K562 (cell line): ENCODE results near the gene BCKDK. TPM values are rescaled to one million over a fixed set of nuclear protein-coding genes. Genes with fewer than 3 reads are reported as not detected.
A peak's percentile ranks its signal among the peaks of the same experiment; 100 is the strongest.

Experiments
- ATAC-seq: fragments of 200-7000 bp; cut with Tn5 transposase; 3 replicates; pipeline ENCODE4 v1.9.1; 2020; ENCODE audit warnings: moderate library complexity
- BruUV-seq: library from RNA; stranded (reverse); fragments of 400-500 nt; replicated peaks from 2 replicates; lab custom pipeline; 2021; lab: Mats Ljungman, UMichigan
- CTCF ChIA-PET: fragments of 300-600 bp; formaldehyde crosslinking; extraction: SDS; loops from one replicate; lab custom pipeline; 2021; ENCODE audit warnings: low intra/inter-chr PET ratio; lab: Yijun Ruan, JAX
- POLR2A ChIA-PET: fragments of 300-600, 350-650 bp; sonication (Branson Sonifier 250); formaldehyde crosslinking; extraction: SDS; loops from one replicate; lab custom pipeline; 2021; ENCODE audit warnings: antibody characterized with exemption, inconsistent platforms; lab: Yijun Ruan, JAX
- DNase-seq, 4 experiments: peaks; one replicate each; pipeline versions ENCODE4 v3.0.0 to v3.0.0-alpha.2; 2011 to 2018; ENCODE audit warnings: low spot score in 3 of 4, mixed read lengths in 3 of 4; ENCODE audit errors: extremely low read depth in 1 of 4
- FAIRE-seq: peaks from 2 replicates; lab custom pipeline; 2011; peaks lifted over from hg19 to GRCh38; lab: Jason Lieb, UNC
- H2AFZ ChIP-seq: 2 replicates; pipeline ENCODE4 v1.6.0; 2011; ENCODE audit warnings: low read depth, low read length, control low read depth, inconsistent platforms
- H3K27ac ChIP-seq: fragments of 200-600 bp; 3 replicates; pipeline ENCODE4 v1.8.0; 2011; ENCODE audit warnings: low read depth, mild to moderate bottlenecking, control low read depth, inconsistent platforms, low read length, moderate library complexity, mixed read lengths; ENCODE audit errors: extremely low read depth
- H3K27me3 ChIP-seq, 2 experiments: fragments of 300-600 bp in 1 of 2; 2 replicates in 1 of 2; 3 replicates in 1 of 2; pipeline versions ENCODE4 v1.6.0 to v1.8.0; 2011; ENCODE audit warnings: inconsistent platforms in 2 of 2, low read length in 2 of 2, mild to moderate bottlenecking in 1 of 2, mixed read lengths in 1 of 2, moderate library complexity in 1 of 2; ENCODE audit not compliant: control insufficient read depth in 2 of 2, insufficient read depth in 2 of 2
- H3K36me3 ChIP-seq: fragments of 300-600 bp; 3 replicates; pipeline ENCODE4 v1.8.0; 2011; ENCODE audit warnings: mild to moderate bottlenecking, low read length, inconsistent platforms; ENCODE audit not compliant: control insufficient read depth, insufficient read depth
- H3K4me1 ChIP-seq, 2 experiments: fragments of 200-600 bp in 1 of 2; replicated peaks in 1 of 2; 2 replicates in 1 of 2; 3 replicates in 1 of 2; pipeline versions ENCODE4 v1.5.1 to v1.8.0; 2011; ENCODE audit warnings: inconsistent platforms in 2 of 2, low read length in 2 of 2, mild to moderate bottlenecking in 1 of 2, mixed read lengths in 1 of 2, moderate library complexity in 1 of 2; ENCODE audit not compliant: control insufficient read depth in 2 of 2, insufficient read depth in 2 of 2
- H3K4me2 ChIP-seq: 2 replicates; pipeline ENCODE4 v1.6.1; 2011; ENCODE audit warnings: low read length, control low read depth, inconsistent platforms, mixed read lengths; ENCODE audit not compliant: insufficient read depth
- H3K4me3 ChIP-seq: fragments of 200-600 bp; sonication (generic), shearing (Covaris generic); 2 replicates; pipeline ENCODE4 v1.5.1; 2016; ENCODE audit warnings: control low read depth, inconsistent platforms
- H3K79me2 ChIP-seq: fragments of 200-600 bp; 3 replicates; pipeline ENCODE4 v1.8.0; 2011; ENCODE audit warnings: low read length, inconsistent platforms; ENCODE audit not compliant: control insufficient read depth, insufficient read depth
- H3K9ac ChIP-seq, 2 experiments: 2 replicates each; pipeline versions ENCODE4 v1.6.0 to v1.6.1; 2011; ENCODE audit warnings: low read depth in 2 of 2, low read length in 2 of 2, control low read depth in 1 of 2, inconsistent platforms in 1 of 2, mild to moderate bottlenecking in 1 of 2, mixed read lengths in 1 of 2; ENCODE audit not compliant: insufficient read depth in 1 of 2
- H3K9me1 ChIP-seq: one replicate; pipeline ENCODE4 v1.6.0; 2011; ENCODE audit warnings: inconsistent platforms, mild to moderate bottlenecking, low read length, moderate library complexity; ENCODE audit not compliant: control insufficient read depth, insufficient read depth
- H3K9me3 ChIP-seq: replicated peaks from 2 replicates; pipeline ENCODE4 v1.5.1; 2011; ENCODE audit warnings: low read depth, low read length, inconsistent platforms; ENCODE audit not compliant: control insufficient read depth, insufficient read depth
- H4K20me1 ChIP-seq: replicated peaks from 2 replicates; pipeline ENCODE4 v1.6.1; 2011; ENCODE audit warnings: low read length, inconsistent platforms, mixed read lengths; ENCODE audit not compliant: control insufficient read depth, insufficient read depth
- CHD1 ChIP-seq: fragments of 200-600 bp; sonication (generic); IDR thresholded peaks from one replicate; pipeline ENCODE4 v1.6.1; 2012; ENCODE audit warnings: mild to moderate bottlenecking, moderate library complexity, low read length, inconsistent platforms
- EGR1 ChIP-seq: fragments of 450-650 bp; conservative IDR thresholded peaks from 2 replicates; pipeline ENCODE4 v1.6.1; 2017; ENCODE audit warnings: mild to moderate bottlenecking
- EHMT2 ChIP-seq: fragments of 450-650 bp; IDR thresholded peaks from 2 replicates; pipeline ENCODE4 v1.6.1; 2018; ENCODE audit warnings: antibody characterized with exemption
- MCM2 ChIP-seq: fragments of 450-650 bp; IDR thresholded peaks from 2 replicates; pipeline ENCODE4 v1.6.1; 2017; ENCODE audit warnings: low read depth, mild to moderate bottlenecking
- RBBP5 ChIP-seq: fragments of 200-600 bp; sonication (generic); IDR thresholded peaks from 2 replicates; pipeline ENCODE4 v1.6.1; 2012; ENCODE audit warnings: borderline replicate concordance, mild to moderate bottlenecking, low read length, control low read depth, inconsistent platforms; ENCODE audit not compliant: insufficient read depth, poor library complexity, severe bottlenecking
- SAFB2 ChIP-seq: fragments of 200-400 bp; formaldehyde crosslinking; IDR thresholded peaks from 2 replicates; pipeline ENCODE4 v1.6.1; 2018; ENCODE audit warnings: borderline replicate concordance, low read length, low read depth, moderate library complexity; ENCODE audit not compliant: severe bottlenecking
- ZNF12 ChIP-seq: sonication (generic); formaldehyde crosslinking; IDR thresholded peaks from 2 replicates; pipeline ENCODE4 v1.4.0; 2020; ENCODE audit warnings: mild to moderate bottlenecking, missing genetic modification reagents
- ZNF263 ChIP-seq: sonication (generic); formaldehyde crosslinking; IDR thresholded peaks from 2 replicates; pipeline ENCODE4 v1.8.0; 2022; ENCODE audit warnings: mild to moderate bottlenecking, missing genetic modification reagents, borderline replicate concordance
- WGBS: fragments of 100-300 bp; shearing (Covaris generic); methylation state at CpG from one replicate; pipeline ENCODE4 v1.1.6; 2016; ENCODE audit warnings: low coverage, mixed read lengths; ENCODE audit not compliant: insufficient coverage; ENCODE audit errors: missing lambda C conversion rate; 5-methylcytosine and 5-hydroxymethylcytosine counted together
- in situ Hi-C: fragments of 300-500 bp; cut with MboI; formaldehyde crosslinking; loops from 4 replicates; pipeline ENCODE4 v1.15.0; 2018; ENCODE audit warnings: inconsistent platforms, mixed read lengths
- intact Hi-C: fragments of 100-400 bp; cut with micrococcal nuclease; formaldehyde crosslinking; loops from 2 replicates; pipeline ENCODE4 v1.14.2; 2022
- polyA plus RNA-seq, 8 experiments: library from polyadenylated mRNA; depleted of rRNA in 4 of 8; stranded (reverse) in 5 of 8; unstranded in 3 of 8; fragments of >200 nt; fragmentation: Nextera tagmentation in 2 of 8; fragmentation: Illumina TruSeq in 1 of 8; extraction: Ambion mirVana in 2 of 8; extraction: Trizol in 1 of 8; gene quantifications; 2 replicates each; pipeline versions ENCODE4 v1.2.1 to v1.2.3, GENCODE V29; 2011 to 2014; ENCODE audit warnings: inconsistent platforms in 1 of 8, missing spikeins in 1 of 8
- total RNA-seq, 7 experiments: library from RNA; depleted of rRNA in 6 of 7; stranded (reverse); fragments of >200 nt in 6 of 7; fragmentation: Illumina TruSeq in 2 of 7; extraction: Trizol in 2 of 7; gene quantifications; 2 replicates each; pipeline versions ENCODE4 v1.2.1 to v1.2.3, GENCODE V29; 2011 to 2021; ENCODE audit warnings: low replicate concordance in 1 of 7
- TF ChIP-seq, protein P1 (sequence below): fragments of 250-450 bp; sonication (Bioruptor Pico); IDR thresholded peaks from 2 replicates; pipeline ENCODE4 v1.9.0; 2021; ENCODE audit warnings: mild to moderate bottlenecking
- TF ChIP-seq, protein P2 (sequence below), 2 experiments: fragments of 450-650 bp; IDR thresholded peaks; 2 replicates each; pipeline ENCODE4 v1.6.1; 2018; ENCODE audit warnings: mild to moderate bottlenecking in 2 of 2, low read depth in 1 of 2; ENCODE audit not compliant: partially characterized antibody in 2 of 2
- TF ChIP-seq, protein P3 (sequence below): sonication (generic); formaldehyde crosslinking; IDR thresholded peaks from 2 replicates; pipeline ENCODE4 v1.8.0; 2023; ENCODE audit warnings: mild to moderate bottlenecking, missing genetic modification reagents
- TF ChIP-seq, protein P4 (sequence below): fragments of 250-450 bp; sonication (Bioruptor Pico); IDR thresholded peaks from 2 replicates; pipeline ENCODE4 v1.5.0; 2021

The BCKDK gene
- total and polyA plus RNA-seq, 9 of the 15 experiments (the other 6 are each of a cell fraction or from before 2014, with no cell fraction given) = 0.58 to 34.8 (median 13.1) TPM

DNA sequence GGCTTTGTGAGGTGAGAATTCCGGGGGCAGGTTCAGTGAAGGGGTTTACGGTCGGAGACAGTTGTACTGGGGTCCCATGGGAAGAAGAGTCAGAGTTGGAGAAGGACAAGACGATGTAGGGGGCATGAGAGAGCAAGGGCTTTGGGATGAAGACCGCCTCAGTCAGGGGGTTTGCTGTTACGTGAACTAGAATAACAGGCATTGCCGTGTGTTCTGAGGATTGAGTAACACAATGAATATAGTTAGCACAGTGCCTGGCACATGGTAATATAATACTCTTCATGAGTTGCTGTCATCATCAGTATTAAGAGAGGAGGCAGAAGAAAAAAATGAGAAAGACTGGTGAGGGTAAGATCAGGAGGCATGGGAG is 33.4 kb upstream of the BCKDK start:
- Histone ChIP-seq H3K4me3 (peak overlapping the region; percentile 79), H4K20me1 (no peaks in the 10 kb centered on the region; the same call in 1 of the 2 replicates), H3K36me3 (peaks cover 42% of the 10 kb centered on the region), H3K4me1 (peaks cover 11 to 38% of the 10 kb centered on the region in 2 experiments; a peak in 4 of 5 replicates), H3K9me1 (no peaks in the 10 kb centered on the region), H3K27ac (peak overlapping the region; percentile 84), H3K79me2 (peaks cover 64% of the 10 kb centered on the region), H3K9me3 (no peaks in the 10 kb centered on the region), H3K27me3 (no peaks in the 10 kb centered on the region), H3K9ac (peak overlapping the region; percentile 86 to 95), H2AFZ (peak overlapping the region; percentile 95), H3K4me2 (peak overlapping the region; percentile 97)
- TSS peak; percentile 75 for BruUV-seq
- ChIA-PET CTCF (interaction anchor here (0.6 kb wide), 1 partner anchor 172 kb away, joined by 4 read pairs; no protein-coding TSS in a partner anchor), POLR2A (interaction anchor here (0.8 to 3.3 kb wide), 9 partner anchors 11 to 121 kb away, joined by 3 to 32 read pairs (median 7); partner anchors contain the start of gene FUS)
- WGBS = 2% methylated on average over 7 of the region's 7 CpGs
- intact Hi-C loops (loop anchor here (2.0 to 5.0 kb wide), 2 partner anchors 68 to 82 kb away; no protein-coding TSS in a partner anchor), in situ Hi-C loops (no loop called here)
- no peak for FAIRE-seq
- ATAC-seq = no peak
- DNase-seq = no peak
- TF ChIP-seq RBBP5 (no peak), CHD1 (peak; percentile 24), SAFB2 (no peak), MCM2 (no peak), ZNF12 (CRISPR knock-in tag) (0 out of 2 replicates have a peak, but pooled peaks have one; percentile 3), EHMT2 (no peak), EGR1 (no peak), ZNF263 (CRISPR knock-in tag) (no peak)
- TF ChIP-seq, protein P1, sequence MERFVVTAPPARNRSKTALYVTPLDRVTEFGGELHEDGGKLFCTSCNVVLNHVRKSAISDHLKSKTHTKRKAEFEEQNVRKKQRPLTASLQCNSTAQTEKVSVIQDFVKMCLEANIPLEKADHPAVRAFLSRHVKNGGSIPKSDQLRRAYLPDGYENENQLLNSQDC (CRISPR knock-in tag) = no peak
- TF ChIP-seq, protein P2, sequence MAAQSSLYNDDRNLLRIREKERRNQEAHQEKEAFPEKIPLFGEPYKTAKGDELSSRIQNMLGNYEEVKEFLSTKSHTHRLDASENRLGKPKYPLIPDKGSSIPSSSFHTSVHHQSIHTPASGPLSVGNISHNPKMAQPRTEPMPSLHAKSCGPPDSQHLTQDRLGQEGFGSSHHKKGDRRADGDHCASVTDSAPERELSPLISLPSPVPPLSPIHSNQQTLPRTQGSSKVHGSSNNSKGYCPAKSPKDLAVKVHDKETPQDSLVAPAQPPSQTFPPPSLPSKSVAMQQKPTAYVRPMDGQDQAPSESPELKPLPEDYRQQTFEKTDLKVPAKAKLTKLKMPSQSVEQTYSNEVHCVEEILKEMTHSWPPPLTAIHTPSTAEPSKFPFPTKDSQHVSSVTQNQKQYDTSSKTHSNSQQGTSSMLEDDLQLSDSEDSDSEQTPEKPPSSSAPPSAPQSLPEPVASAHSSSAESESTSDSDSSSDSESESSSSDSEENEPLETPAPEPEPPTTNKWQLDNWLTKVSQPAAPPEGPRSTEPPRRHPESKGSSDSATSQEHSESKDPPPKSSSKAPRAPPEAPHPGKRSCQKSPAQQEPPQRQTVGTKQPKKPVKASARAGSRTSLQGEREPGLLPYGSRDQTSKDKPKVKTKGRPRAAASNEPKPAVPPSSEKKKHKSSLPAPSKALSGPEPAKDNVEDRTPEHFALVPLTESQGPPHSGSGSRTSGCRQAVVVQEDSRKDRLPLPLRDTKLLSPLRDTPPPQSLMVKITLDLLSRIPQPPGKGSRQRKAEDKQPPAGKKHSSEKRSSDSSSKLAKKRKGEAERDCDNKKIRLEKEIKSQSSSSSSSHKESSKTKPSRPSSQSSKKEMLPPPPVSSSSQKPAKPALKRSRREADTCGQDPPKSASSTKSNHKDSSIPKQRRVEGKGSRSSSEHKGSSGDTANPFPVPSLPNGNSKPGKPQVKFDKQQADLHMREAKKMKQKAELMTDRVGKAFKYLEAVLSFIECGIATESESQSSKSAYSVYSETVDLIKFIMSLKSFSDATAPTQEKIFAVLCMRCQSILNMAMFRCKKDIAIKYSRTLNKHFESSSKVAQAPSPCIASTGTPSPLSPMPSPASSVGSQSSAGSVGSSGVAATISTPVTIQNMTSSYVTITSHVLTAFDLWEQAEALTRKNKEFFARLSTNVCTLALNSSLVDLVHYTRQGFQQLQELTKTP (IDR thresholded peaks at IDR 0.05; ENCODE audit: low read depth in 1 of 2, partially characterized antibody in 2 of 2) = no peak
- TF ChIP-seq, protein P3, sequence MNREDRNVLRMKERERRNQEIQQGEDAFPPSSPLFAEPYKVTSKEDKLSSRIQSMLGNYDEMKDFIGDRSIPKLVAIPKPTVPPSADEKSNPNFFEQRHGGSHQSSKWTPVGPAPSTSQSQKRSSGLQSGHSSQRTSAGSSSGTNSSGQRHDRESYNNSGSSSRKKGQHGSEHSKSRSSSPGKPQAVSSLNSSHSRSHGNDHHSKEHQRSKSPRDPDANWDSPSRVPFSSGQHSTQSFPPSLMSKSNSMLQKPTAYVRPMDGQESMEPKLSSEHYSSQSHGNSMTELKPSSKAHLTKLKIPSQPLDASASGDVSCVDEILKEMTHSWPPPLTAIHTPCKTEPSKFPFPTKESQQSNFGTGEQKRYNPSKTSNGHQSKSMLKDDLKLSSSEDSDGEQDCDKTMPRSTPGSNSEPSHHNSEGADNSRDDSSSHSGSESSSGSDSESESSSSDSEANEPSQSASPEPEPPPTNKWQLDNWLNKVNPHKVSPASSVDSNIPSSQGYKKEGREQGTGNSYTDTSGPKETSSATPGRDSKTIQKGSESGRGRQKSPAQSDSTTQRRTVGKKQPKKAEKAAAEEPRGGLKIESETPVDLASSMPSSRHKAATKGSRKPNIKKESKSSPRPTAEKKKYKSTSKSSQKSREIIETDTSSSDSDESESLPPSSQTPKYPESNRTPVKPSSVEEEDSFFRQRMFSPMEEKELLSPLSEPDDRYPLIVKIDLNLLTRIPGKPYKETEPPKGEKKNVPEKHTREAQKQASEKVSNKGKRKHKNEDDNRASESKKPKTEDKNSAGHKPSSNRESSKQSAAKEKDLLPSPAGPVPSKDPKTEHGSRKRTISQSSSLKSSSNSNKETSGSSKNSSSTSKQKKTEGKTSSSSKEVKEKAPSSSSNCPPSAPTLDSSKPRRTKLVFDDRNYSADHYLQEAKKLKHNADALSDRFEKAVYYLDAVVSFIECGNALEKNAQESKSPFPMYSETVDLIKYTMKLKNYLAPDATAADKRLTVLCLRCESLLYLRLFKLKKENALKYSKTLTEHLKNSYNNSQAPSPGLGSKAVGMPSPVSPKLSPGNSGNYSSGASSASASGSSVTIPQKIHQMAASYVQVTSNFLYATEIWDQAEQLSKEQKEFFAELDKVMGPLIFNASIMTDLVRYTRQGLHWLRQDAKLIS (CRISPR knock-in tag) = no peak
- TF ChIP-seq, protein P4, sequence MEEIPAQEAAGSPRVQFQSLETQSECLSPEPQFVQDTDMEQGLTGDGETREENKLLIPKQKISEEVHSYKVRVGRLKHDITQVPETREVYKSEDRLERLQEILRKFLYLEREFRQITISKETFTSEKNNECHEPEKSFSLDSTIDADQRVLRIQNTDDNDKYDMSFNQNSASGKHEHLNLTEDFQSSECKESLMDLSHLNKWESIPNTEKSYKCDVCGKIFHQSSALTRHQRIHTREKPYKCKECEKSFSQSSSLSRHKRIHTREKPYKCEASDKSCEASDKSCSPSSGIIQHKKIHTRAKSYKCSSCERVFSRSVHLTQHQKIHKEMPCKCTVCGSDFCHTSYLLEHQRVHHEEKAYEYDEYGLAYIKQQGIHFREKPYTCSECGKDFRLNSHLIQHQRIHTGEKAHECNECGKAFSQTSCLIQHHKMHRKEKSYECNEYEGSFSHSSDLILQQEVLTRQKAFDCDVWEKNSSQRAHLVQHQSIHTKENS (CRISPR knock-in tag) = no peak
